Hepatocyte (in vitro differentiated cells): Measurements from ENCODE around the gene STAU1.

Experiments
- CTCF ChIP-seq: fragments of 200-600 bp; sonication (generic); IDR thresholded peaks from 2 replicates; pipeline ENCODE4 v1.5.1; 2016; ENCODE audit warnings: antibody characterized with exemption, mild to moderate bottlenecking; ENCODE audit not compliant: poor library complexity
- EZH2 ChIP-seq: fragments of 200-600 bp; sonication (generic); IDR thresholded peaks from 2 replicates; pipeline ENCODE4 v1.6.1; 2016; ENCODE audit warnings: antibody characterized with exemption, mild to moderate bottlenecking, borderline replicate concordance

- TF ChIP-seq CTCF (no peak), EZH2 (no peak)
These were observed 87.2 kb downstream of the STAU1 start for GRCh38 chr20:49100972-49101371.
